H9 (cell line): ENCODE results near the gene EPHX1. TPM values are rescaled to one million over a fixed set of nuclear protein-coding genes. Genes with fewer than 3 reads are reported as not detected.
"Not testable (repeated sequence)": the region's sequence is repeated elsewhere in the genome, so short reads cannot be mapped to it uniquely, and the experiment has no call there.

ENCODE experiments used
- DNase-seq: peaks from one replicate; pipeline ENCODE4 v3.0.0-alpha.2; 2017
- H2AFZ ChIP-seq: one replicate; pipeline ENCODE4 v1.6.1; 2013; ENCODE audit warnings: mild to moderate bottlenecking, low read length, control low read depth, moderate library complexity
- H2AK5ac ChIP-seq: 2 replicates; pipeline ENCODE4 v1.6.1; 2013; ENCODE audit warnings: low read length, control low read depth, mixed read lengths; ENCODE audit not compliant: insufficient read length
- H2BK120ac ChIP-seq: one replicate; pipeline ENCODE4 v1.6.1; 2013; ENCODE audit warnings: low read depth, mild to moderate bottlenecking, low read length, control low read depth, inconsistent platforms; ENCODE audit not compliant: poor library complexity, severe bottlenecking
- H2BK12ac ChIP-seq: 2 replicates; pipeline ENCODE4 v1.6.1; 2013; ENCODE audit warnings: low read length, control low read depth, mixed read lengths, low read depth; ENCODE audit not compliant: insufficient read length
- H2BK15ac ChIP-seq: 2 replicates; pipeline ENCODE4 v1.6.1; 2013; ENCODE audit warnings: low read depth, low read length, control low read depth
- H2BK20ac ChIP-seq: one replicate; pipeline ENCODE4 v1.6.1; 2013; ENCODE audit warnings: low read depth, mild to moderate bottlenecking, low read length, control low read depth, inconsistent platforms; ENCODE audit not compliant: poor library complexity, severe bottlenecking
- H2BK5ac ChIP-seq: 2 replicates; pipeline ENCODE4 v1.6.1; 2013; ENCODE audit warnings: low read length, control low read depth, mixed read lengths; ENCODE audit not compliant: insufficient read length
- H3K14ac ChIP-seq: 2 replicates; pipeline ENCODE4 v1.6.1; 2013; ENCODE audit warnings: low read length, control low read depth; ENCODE audit not compliant: insufficient read depth
- H3K18ac ChIP-seq: 2 replicates; pipeline ENCODE4 v1.6.1; 2013; ENCODE audit warnings: low read depth, mild to moderate bottlenecking, mixed read lengths, low read length, control low read depth; ENCODE audit not compliant: insufficient read length
- H3K23ac ChIP-seq: 2 replicates; pipeline ENCODE4 v1.6.1; 2013; ENCODE audit warnings: low read length, control low read depth, mixed read lengths, low read depth; ENCODE audit not compliant: insufficient read length
- H3K23me2 ChIP-seq: 2 replicates; pipeline ENCODE4 v1.6.1; 2013; ENCODE audit warnings: low read depth, mild to moderate bottlenecking, mixed read lengths, low read length, control low read depth; ENCODE audit not compliant: insufficient read length, poor library complexity, severe bottlenecking
- H3K27ac ChIP-seq: 2 replicates; pipeline ENCODE4 v1.5.1; 2013; ENCODE audit warnings: low read length, control low read depth, mixed read lengths, low read depth; ENCODE audit not compliant: insufficient read length
- H3K27me3 ChIP-seq: 2 replicates; pipeline ENCODE4 v1.6.1; 2013; ENCODE audit warnings: low read length, control low read depth, inconsistent platforms; ENCODE audit not compliant: insufficient read depth
- H3K4ac ChIP-seq: 2 replicates; pipeline ENCODE4 v1.6.1; 2013; ENCODE audit warnings: low read depth, mild to moderate bottlenecking, control low read depth, inconsistent platforms, low read length, moderate library complexity
- H3K4me1 ChIP-seq: 2 replicates; pipeline ENCODE4 v1.6.1; 2013; ENCODE audit warnings: low read length, control low read depth, inconsistent platforms; ENCODE audit not compliant: insufficient read depth
- H3K4me2 ChIP-seq: 2 replicates; pipeline ENCODE4 v1.6.1; 2013; ENCODE audit warnings: low read length, control low read depth, mixed read lengths; ENCODE audit not compliant: insufficient read length, insufficient read depth
- H3K56ac ChIP-seq: 2 replicates; pipeline ENCODE4 v1.6.1; 2013; ENCODE audit warnings: low read depth, mild to moderate bottlenecking, mixed read lengths, low read length, control low read depth; ENCODE audit not compliant: insufficient read length
- H3K79me1 ChIP-seq: 2 replicates; pipeline ENCODE4 v1.6.1; 2013; ENCODE audit warnings: low read depth, mild to moderate bottlenecking, moderate library complexity, low read length, control low read depth, inconsistent platforms; ENCODE audit not compliant: insufficient read depth, poor library complexity, severe bottlenecking
- H3K79me2 ChIP-seq: 2 replicates; pipeline ENCODE4 v1.6.1; 2013; ENCODE audit warnings: low read length, control low read depth, inconsistent platforms; ENCODE audit not compliant: insufficient read depth
- H3K9ac ChIP-seq: 2 replicates; pipeline ENCODE4 v1.6.1; 2013; ENCODE audit warnings: low read length, control low read depth, mixed read lengths; ENCODE audit not compliant: insufficient read length; ENCODE audit errors: extremely low read depth
- H3K9me3 ChIP-seq: one replicate; pipeline ENCODE4 v1.6.1; 2013; ENCODE audit warnings: low read depth, low read length, inconsistent platforms; ENCODE audit not compliant: control insufficient read depth
- H3T11ph ChIP-seq: one replicate; pipeline ENCODE4 v1.6.1; 2013; ENCODE audit warnings: mild to moderate bottlenecking, low read length, control low read depth, inconsistent platforms
- H4K20me1 ChIP-seq: one replicate; pipeline ENCODE4 v1.6.1; 2013; ENCODE audit not compliant: control insufficient read depth, insufficient read length, insufficient read depth
- H4K5ac ChIP-seq: 2 replicates; pipeline ENCODE4 v1.6.1; 2013; ENCODE audit warnings: low read depth, mild to moderate bottlenecking, mixed read lengths, low read length, control low read depth; ENCODE audit not compliant: insufficient read length
- H4K8ac ChIP-seq: replicated peaks from 2 replicates; pipeline ENCODE4 v1.6.1; 2013; ENCODE audit warnings: low read length, control low read depth, mixed read lengths, low read depth; ENCODE audit not compliant: insufficient read length
- H4K91ac ChIP-seq: 2 replicates; pipeline ENCODE4 v1.6.1; 2013; ENCODE audit warnings: low read depth, mild to moderate bottlenecking, moderate library complexity, mixed read lengths, low read length, control low read depth; ENCODE audit not compliant: insufficient read length
- H3K27ac Mint-ChIP-seq, 3 experiments: 2 replicates in 2 of 3; 3 replicates in 1 of 3; pipeline ENCODE4 v1.8.0; 2020 to 2021; ENCODE audit warnings: mixed read lengths in 3 of 3, mild to moderate bottlenecking in 1 of 3, moderate library complexity in 1 of 3
- H3K27me3 Mint-ChIP-seq: 2 replicates; pipeline ENCODE4 v1.8.0; 2021; ENCODE audit warnings: low read depth, mild to moderate bottlenecking, moderate library complexity, mixed read lengths
- H3K36me3 Mint-ChIP-seq, 3 experiments: 2 replicates in 2 of 3; 3 replicates in 1 of 3; pipeline ENCODE4 v1.8.0; 2020 to 2021; ENCODE audit warnings: low read depth in 3 of 3, mixed read lengths in 3 of 3; ENCODE audit not compliant: insufficient read depth in 1 of 3
- H3K4me1 Mint-ChIP-seq, 2 experiments: 2 replicates each; pipeline ENCODE4 v1.8.0; 2020; ENCODE audit warnings: mixed read lengths in 2 of 2
- H3K4me3 Mint-ChIP-seq, 2 experiments: 2 replicates in 1 of 2; 3 replicates in 1 of 2; pipeline ENCODE4 v1.8.0; 2020 to 2021; ENCODE audit warnings: mild to moderate bottlenecking in 2 of 2, mixed read lengths in 2 of 2, moderate library complexity in 1 of 2
- H3K9me3 Mint-ChIP-seq, 2 experiments: 2 replicates in 1 of 2; 3 replicates in 1 of 2; pipeline ENCODE4 v1.8.0; 2020; ENCODE audit warnings: mild to moderate bottlenecking in 2 of 2, mixed read lengths in 2 of 2, moderate library complexity in 1 of 2
- CTCF ChIP-seq: fragments of 200-600 bp; sonication (generic); conservative IDR thresholded peaks from 3 replicates; pipeline ENCODE4 v1.8.0; 2021; ENCODE audit warnings: antibody characterized with exemption, mild to moderate bottlenecking
- WGBS: extraction: QIAGEN DNeasy Blood & Tissue Kit; methylation state at CpG from one replicate; pipeline ENCODE4 v1.1.7; 2013; ENCODE audit warnings: missing lambda C conversion rate, low lambda C conversion rate, mixed read lengths; ENCODE audit not compliant: insufficient read length; ENCODE audit errors: extremely low coverage; 5-methylcytosine and 5-hydroxymethylcytosine counted together
- total RNA-seq: library from RNA; stranded (reverse); gene quantifications from 2 replicates; pipeline ENCODE4 v1.2.1, GENCODE V29; 2021

EPHX1 gene
- total RNA-seq, 1 experiment from 2014 or later: 40.6 TPM

- Histone ChIP-seq H3K4ac (no peak overlapping the region), H3K23me2 (no peaks in the 10 kb centered on the region), H2AFZ (no peak overlapping the region), H4K8ac (no peak overlapping the region), H3K9me3 (no peaks in the 10 kb centered on the region), H3K4me1 (no peaks in the 10 kb centered on the region; the same call in 1 of the 2 replicates), H3K27ac (no peak overlapping the region), H4K91ac (no peak overlapping the region), H4K20me1 (no peaks in the 10 kb centered on the region), H3K4me2 (no peak overlapping the region), H2BK120ac (no peak overlapping the region), H4K5ac (no peak overlapping the region), H2BK20ac (no peak overlapping the region), H3T11ph (no peak overlapping the region), H2BK15ac (no peak overlapping the region), H3K56ac (no peak overlapping the region), H2BK12ac (no peak overlapping the region), H3K18ac (no peak overlapping the region), H3K14ac (no peak overlapping the region), H2AK5ac (no peak overlapping the region), H3K79me2 (no peaks in the 10 kb centered on the region), H3K23ac (no peak overlapping the region), H3K79me1 (no peaks in the 10 kb centered on the region), H3K27me3 (no peaks in the 10 kb centered on the region), H3K9ac (no peak overlapping the region), H2BK5ac (no peak overlapping the region)
- H3K9me3 Mint-ChIP-seq: no peaks in the 10 kb centered on the region
- no CpG with 5 or more reads among the region's 6 CpGs for whole genome bisulfite sequencing
- TF ChIP-seq CTCF: no peak
- peaks cover 4% of the 10 kb centered on the region; the same call in 1 of the 2 replicates for H3K27me3 Mint-ChIP-seq
- no peaks in the 10 kb centered on the region for H3K36me3 Mint-ChIP-seq
- DNase-seq: no peak
- no peak overlapping the region for H3K4me3 Mint-ChIP-seq
- H3K27ac Mint-ChIP-seq: no peak overlapping the region
- peaks cover 22 to 23% of the 10 kb centered on the region in 2 experiments for H3K4me1 Mint-ChIP-seq
Observed at GRCh38 chr1:225760531-225760930, 49.4 kb upstream of the EPHX1 start.

GRCh38 chr1:225761395-225761794, 48.5 kb upstream of the EPHX1 start:
- not testable (repeated sequence) for H2BK15ac ChIP-seq, H3K27me3 ChIP-seq, H3K4me2 ChIP-seq, H3K4me3 Mint-ChIP-seq, H4K20me1 ChIP-seq, H3K27me3 Mint-ChIP-seq, H3K27ac ChIP-seq, H3K18ac ChIP-seq, H3K23me2 ChIP-seq, H2AK5ac ChIP-seq, H3K23ac ChIP-seq, H3K4ac ChIP-seq, H3K36me3 Mint-ChIP-seq, H3K4me1 ChIP-seq, H3K56ac ChIP-seq, H3K27ac Mint-ChIP-seq, H2BK5ac ChIP-seq, H4K5ac ChIP-seq, H3K9me3 ChIP-seq, H3K14ac ChIP-seq, H3K79me1 ChIP-seq, H3K9ac ChIP-seq, H2AFZ ChIP-seq, H2BK12ac ChIP-seq, H2BK120ac ChIP-seq, H4K8ac ChIP-seq, H2BK20ac ChIP-seq, H4K91ac ChIP-seq, DNase-seq, H3K9me3 Mint-ChIP-seq, H3K79me2 ChIP-seq, H3T11ph ChIP-seq
- no CpG with 5 or more reads among the region's 6 CpGs for WGBS
- H3K4me1 Mint-ChIP-seq: peaks cover 20 to 22% of the 10 kb centered on the region in 2 experiments
